Parathyroid adenoma (tissue), 2 donors: ENCODE measurements around the gene LPP.

Experiments used
- H2AFZ ChIP-seq: fragments of 300-600 bp; sonication (generic); one replicate; pipeline ENCODE4 v1.7.0; 2017; ENCODE audit warnings: antibody characterized with exemption, mild to moderate bottlenecking
- H3K27ac ChIP-seq: fragments of 300-600 bp; sonication (generic); one replicate; pipeline ENCODE4 v1.7.0; 2017
- H3K27me3 ChIP-seq: fragments of 300-600 bp; sonication (generic); one replicate; pipeline ENCODE4 v1.7.0; 2017; ENCODE audit warnings: low read length; ENCODE audit not compliant: control insufficient read depth, insufficient read depth
- H3K36me3 ChIP-seq: fragments of 300-600 bp; sonication (generic); one replicate; pipeline ENCODE4 v1.7.0; 2017; ENCODE audit warnings: low read length; ENCODE audit not compliant: control insufficient read depth, insufficient read depth
- H3K4me1 ChIP-seq: fragments of 300-600 bp; sonication (generic); one replicate; pipeline ENCODE4 v1.7.0; 2017; ENCODE audit warnings: control low read depth
- H3K4me2 ChIP-seq: fragments of 300-600 bp; sonication (generic); one replicate; pipeline ENCODE4 v1.7.0; 2017; ENCODE audit warnings: low read length
- H3K4me3 ChIP-seq: fragments of 300-600 bp; sonication (generic); one replicate; pipeline ENCODE4 v1.7.0; 2017; ENCODE audit warnings: low read depth, low read length
- H3K79me2 ChIP-seq: fragments of 300-600 bp; sonication (generic); one replicate; pipeline ENCODE4 v1.7.0; 2017; ENCODE audit warnings: control low read depth
- H3K9ac ChIP-seq: fragments of 300-600 bp; sonication (generic); one replicate; pipeline ENCODE4 v1.7.0; 2017; ENCODE audit warnings: mild to moderate bottlenecking
- H3K9me3 ChIP-seq: fragments of 300-600 bp; sonication (generic); one replicate; pipeline ENCODE4 v1.7.0; 2017; ENCODE audit warnings: low read length; ENCODE audit not compliant: control insufficient read depth
- CTCF ChIP-seq: fragments of 300-600 bp; sonication (generic); IDR thresholded peaks from one replicate; pipeline ENCODE4 v1.7.0; 2017; ENCODE audit warnings: antibody characterized with exemption, mild to moderate bottlenecking
- donor health status: primary hyperparathyroidism.

The LPP gene

GRCh38 chr3:188468662-188469061 is 314.7 kb downstream of the LPP start:
- no peak overlapping the region for H3K27ac ChIP-seq

GRCh38 chr3:188469228-188469885 is 315.4 kb downstream of the LPP start:
- no peak overlapping the region for H3K9ac ChIP-seq
- H3K4me2 ChIP-seq = no peak overlapping the region
- H3K36me3 ChIP-seq = no peaks in the 10 kb centered on the region
- H3K27ac ChIP-seq = no peak overlapping the region
- no peaks in the 10 kb centered on the region for H3K79me2 ChIP-seq
- H2AFZ ChIP-seq = no peak overlapping the region
- peaks cover 6% of the 10 kb centered on the region for H3K4me1 ChIP-seq
- no peaks in the 10 kb centered on the region for H3K27me3 ChIP-seq
- no peak for TF ChIP-seq CTCF
- no peak overlapping the region for H3K4me3 ChIP-seq
- H3K9me3 ChIP-seq = no peaks in the 10 kb centered on the region

More at GRCh38 chr3:188468662-188469061, 314.7 kb downstream of the LPP start:
- Histone ChIP-seq H3K79me2 (no peaks in the 10 kb centered on the region), H3K4me1 (peaks cover 6% of the 10 kb centered on the region), H3K27me3 (no peaks in the 10 kb centered on the region), H3K9ac (no peak overlapping the region), H3K9me3 (no peaks in the 10 kb centered on the region), H3K4me2 (no peak overlapping the region), H3K4me3 (no peak overlapping the region), H3K36me3 (no peaks in the 10 kb centered on the region), H2AFZ (no peak overlapping the region)
- TF ChIP-seq CTCF = no peak

- no peak overlapping the region for H3K9ac ChIP-seq
- H3K4me1 ChIP-seq = peaks cover 6% of the 10 kb centered on the region
- TF ChIP-seq CTCF = no peak
- H2AFZ ChIP-seq = no peak overlapping the region
- H3K27ac ChIP-seq = no peak overlapping the region
- no peaks in the 10 kb centered on the region for H3K36me3 ChIP-seq
- no peaks in the 10 kb centered on the region for H3K27me3 ChIP-seq
- H3K9me3 ChIP-seq = no peaks in the 10 kb centered on the region
- H3K4me2 ChIP-seq = no peak overlapping the region
- H3K4me3 ChIP-seq = no peak overlapping the region
- H3K79me2 ChIP-seq = no peaks in the 10 kb centered on the region
These were observed 316.7 kb downstream of the LPP start for GRCh38 chr3:188470508-188471130.

- Histone ChIP-seq H3K9ac (no peak overlapping the region), H3K36me3 (no peaks in the 10 kb centered on the region), H3K4me3 (no peak overlapping the region), H3K79me2 (no peaks in the 10 kb centered on the region), H3K27ac (no peak overlapping the region), H3K4me2 (no peak overlapping the region), H3K27me3 (no peaks in the 10 kb centered on the region), H3K4me1 (peaks cover 6% of the 10 kb centered on the region), H2AFZ (no peak overlapping the region), H3K9me3 (no peaks in the 10 kb centered on the region)
- TF ChIP-seq CTCF = no peak
These were observed 317.8 kb downstream of the LPP start for GRCh38 chr3:188471723-188472122.

GRCh38 chr3:188472336-188472735 is 318.4 kb downstream of the LPP start:
- Histone ChIP-seq H3K4me3 (no peak overlapping the region), H3K4me2 (no peak overlapping the region), H3K36me3 (no peaks in the 10 kb centered on the region), H3K27ac (no peak overlapping the region), H3K79me2 (no peaks in the 10 kb centered on the region), H2AFZ (no peak overlapping the region), H3K9me3 (no peaks in the 10 kb centered on the region), H3K27me3 (no peaks in the 10 kb centered on the region), H3K9ac (no peak overlapping the region), H3K4me1 (peaks cover 6% of the 10 kb centered on the region)
- TF ChIP-seq CTCF = no peak
